Stimulated activated CD8-positive, alpha-beta memory T cell treated with anti-CD3 and anti-CD28 coated beads, Interleukin-4, amount 100 ng/mL, for 4 hours (primary cell): ENCODE measurements around the gene KCNK6.
A peak's percentile ranks its signal among the peaks of the same experiment; 100 is the strongest.

Source experiments
- DNase-seq, 2 donors: peaks; one replicate each; pipeline ENCODE4 v3.0.0-alpha.2; 2020; ENCODE audit warnings: low read depth in 2 of 2, low spot score in 1 of 2

The KCNK6 gene

GRCh38 chr19:38294090-38294489 is 25.6 kb upstream of the KCNK6 start:
- DNase-seq = no peak

- DNase-seq = no peak
These were observed 20.6 kb upstream of the KCNK6 start for GRCh38 chr19:38298821-38299680.

GRCh38 chr19:38303517-38304351 is 15.9 kb upstream of the KCNK6 start, which contains the start of gene C19orf33:
Gene C19orf33 (plus strand): TSS chr19:38304251. CDS start chr19:38304262, 11 bp downstream.
- no peak for DNase-seq

- DNase-seq = no peak
These were observed 15.2 kb upstream of the KCNK6 start for GRCh38 chr19:38304352-38304865.

GRCh38 chr19:38304866-38305429 is 14.7 kb upstream of the KCNK6 start:
- DNase-seq = no peak

- no peak for DNase-seq
These were observed 13.4 kb upstream of the KCNK6 start for GRCh38 chr19:38306236-38306635.

- DNase-seq = no peak
These were observed 12.6 kb upstream of the KCNK6 start for GRCh38 chr19:38307076-38307475.

GRCh38 chr19:38307597-38307996 is 12.0 kb upstream of the KCNK6 start:
- no peak for DNase-seq

- no peak for DNase-seq
These were observed 11.5 kb upstream of the KCNK6 start for GRCh38 chr19:38308006-38308766.

GRCh38 chr19:38308926-38309614 is 10.6 kb upstream of the KCNK6 start:
- DNase-seq = no peak

GRCh38 chr19:38309615-38310278 is 9.9 kb upstream of the KCNK6 start:
- no peak for DNase-seq

GRCh38 chr19:38310279-38310670 is 9.4 kb upstream of the KCNK6 start:
- no peak for DNase-seq

GRCh38 chr19:38310986-38311385 is 8.7 kb upstream of the KCNK6 start:
- DNase-seq = no peak

- peak; percentile 84 to 90 for DNase-seq
These were observed 3.8 kb upstream of the KCNK6 start, which contains the start of gene YIF1B for GRCh38 chr19:38315657-38316476. Gene YIF1B (minus strand): TSS chr19:38315947. CDS start chr19:38315917, 30 bp downstream.

GRCh38 chr19:38316477-38317067 is 3.1 kb upstream of the KCNK6 start:
- no peak for DNase-seq

GRCh38 chr19:38317104-38317612 is 2.5 kb upstream of the KCNK6 start:
- DNase-seq = no peak

- no peak for DNase-seq
These were observed 985 bp upstream of the KCNK6 start for GRCh38 chr19:38318660-38319059.

GRCh38 chr19:38320969-38321339 is 1.3 kb downstream of the KCNK6 start:
- DNase-seq = no peak
